ENCODE data around the gene BMPR1B.

- TF ChIP-seq CTCF (IDR thresholded peaks at IDR 0.05; ENCODE audit: poor library complexity): no peak
- no peak for TF ChIP-seq EZH2phosphoT487 (IDR thresholded peaks at IDR 0.05; ENCODE audit: low read depth, severe bottlenecking, unreplicated experiment)
Measured at GRCh38 chr4:94764069-94764468, 6.3 kb downstream of the BMPR1B start.

All from hepatocyte (in vitro differentiated cells).